Measurements from ENCODE around the gene PPT2.

PPT2 gene

DNA sequence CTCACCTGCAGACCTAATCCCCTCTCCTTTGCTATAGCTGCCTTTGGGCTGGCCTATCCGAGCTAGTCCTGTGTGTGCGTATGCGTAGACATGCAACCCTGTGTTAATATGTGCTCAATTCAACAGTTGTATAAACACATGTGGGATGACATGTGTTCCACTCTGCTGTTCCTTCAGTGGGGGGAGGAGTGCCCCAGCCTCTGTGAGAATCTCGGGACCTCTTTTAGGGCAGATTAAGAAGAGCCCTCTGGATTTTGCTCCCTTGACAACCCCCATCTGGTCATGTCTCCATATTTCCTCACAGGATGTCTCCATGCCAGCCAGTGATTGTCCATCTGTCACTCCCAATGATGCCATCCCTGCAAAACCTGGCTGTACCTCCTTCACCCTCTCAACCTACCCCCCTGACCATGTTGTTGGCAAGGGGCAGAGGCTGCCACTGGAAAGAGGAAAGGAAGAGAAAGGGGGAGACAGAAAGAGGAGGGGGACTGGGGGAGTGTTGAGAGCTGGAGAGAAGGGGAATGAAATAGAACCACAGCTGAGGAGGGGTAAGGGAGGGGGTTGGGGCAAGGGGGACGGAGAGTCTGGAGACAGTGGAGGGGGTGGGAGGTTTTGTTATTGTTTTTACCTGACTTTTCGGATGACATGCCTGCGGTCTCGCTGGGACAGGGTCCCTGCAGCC lies 2.6 kb upstream of the PPT2 start:
- no peak overlapping the region for H3K27ac ChIP-seq (ENCODE audit: low read depth, low read length)
- no peak overlapping the region for H3K9ac ChIP-seq (ENCODE audit: low read length in 5 of 5)
- peaks cover 3 to 19% (median 8%) of the 10 kb centered on the region in 5 donors for H3K27me3 ChIP-seq (ENCODE audit: control insufficient read depth in 5 of 5, insufficient read depth in 4 of 5, low read length in 5 of 5)
- peaks cover 0 to 5% (median 3%) of the 10 kb centered on the region in 5 donors for H3K36me3 ChIP-seq (ENCODE audit: control insufficient read depth in 5 of 5, insufficient read depth in 5 of 5, low read length in 5 of 5)
- H3K4me3 ChIP-seq (ENCODE audit: low read depth in 1 of 5, low read length in 5 of 5) = peak overlapping the region in 2 of 5 donors; percentile 25 to 47
- H3K4me1 ChIP-seq (ENCODE audit: control insufficient read depth in 5 of 5, insufficient read depth in 5 of 5, low read length in 5 of 5) = peaks cover 0 to 55% (median 52%) of the 10 kb centered on the region in 5 donors
- no peaks in the 10 kb centered on the region for H3K9me3 ChIP-seq (ENCODE audit: control insufficient read depth in 5 of 5, low read length in 5 of 5)

DNA sequence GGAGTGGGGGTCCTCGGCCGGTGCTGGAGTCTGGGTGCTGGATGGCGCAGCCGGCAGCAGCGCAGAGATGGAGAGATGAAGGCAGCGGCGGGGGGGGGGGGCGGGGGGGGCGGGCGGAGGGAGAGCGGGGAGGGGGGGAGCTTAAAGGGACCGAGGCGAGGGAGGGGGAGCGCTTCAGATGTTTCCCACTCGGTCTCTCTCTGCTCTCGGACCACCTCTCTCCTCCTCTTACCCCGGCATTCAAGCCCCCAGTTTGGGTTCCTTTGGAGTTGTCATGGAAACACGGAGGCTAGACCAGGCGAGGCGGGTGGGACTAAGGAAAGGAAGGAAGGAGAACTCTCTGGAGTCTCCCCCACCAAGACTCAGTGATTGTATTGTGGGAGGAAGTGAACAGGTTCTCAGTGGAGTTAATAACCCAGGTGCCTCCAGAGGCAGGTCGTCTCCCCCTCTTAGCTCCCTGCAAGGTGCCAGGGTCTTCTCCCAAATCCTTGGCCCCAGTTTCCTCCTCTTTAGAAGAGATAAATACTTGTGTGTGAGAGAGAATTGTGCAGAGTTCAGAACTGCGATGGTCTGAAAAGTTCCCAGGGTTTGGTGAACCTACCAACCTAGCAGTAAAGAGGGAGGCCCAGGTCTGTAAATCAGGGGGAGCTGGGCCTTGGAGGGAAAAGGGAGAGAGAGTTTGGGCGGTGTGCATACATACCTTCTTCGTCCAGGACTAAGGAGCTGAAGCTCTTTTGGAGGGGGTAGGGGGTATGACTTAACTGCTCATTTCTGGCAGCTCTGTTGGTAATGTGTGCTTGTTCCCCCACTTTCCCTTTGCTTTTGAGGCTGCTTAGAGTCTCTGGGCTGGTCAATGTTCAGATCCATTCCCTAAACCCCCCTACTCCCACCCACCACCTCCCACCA lies 1.8 kb upstream of the PPT2 start, which contains the start of gene PRRT1:
TSS of gene PRRT1 (minus strand) at position 77 of the 906 bp plus-strand sequence. CDS start 112 bp downstream, outside the sequence.
- H3K27ac ChIP-seq (ENCODE audit: low read depth, low read length) = peak within 1 kb of the TSS; percentile 90
- H3K36me3 ChIP-seq (ENCODE audit: control insufficient read depth in 5 of 5, insufficient read depth in 5 of 5, low read length in 5 of 5) = peaks cover 0 to 10% (median 8%) of the 10 kb centered on the region in 5 donors
- H3K4me1 ChIP-seq (ENCODE audit: control insufficient read depth in 5 of 5, insufficient read depth in 5 of 5, low read length in 5 of 5) = peaks cover 0 to 55% (median 52%) of the 10 kb centered on the region in 5 donors
- H3K9me3 ChIP-seq (ENCODE audit: control insufficient read depth in 5 of 5, low read length in 5 of 5) = no peaks in the 10 kb centered on the region
- peak within 1 kb of the TSS in 4 of 5 donors; percentile 18 to 95 (median 92) for H3K4me3 ChIP-seq (ENCODE audit: low read depth in 1 of 5, low read length in 5 of 5)
- H3K27me3 ChIP-seq (ENCODE audit: control insufficient read depth in 5 of 5, insufficient read depth in 4 of 5, low read length in 5 of 5) = peaks cover 3 to 19% (median 8%) of the 10 kb centered on the region in 5 donors
- peak within 1 kb of the TSS in 3 of 5 donors; percentile 32 to 77 (median 57) for H3K9ac ChIP-seq (ENCODE audit: low read length in 5 of 5)

DNA sequence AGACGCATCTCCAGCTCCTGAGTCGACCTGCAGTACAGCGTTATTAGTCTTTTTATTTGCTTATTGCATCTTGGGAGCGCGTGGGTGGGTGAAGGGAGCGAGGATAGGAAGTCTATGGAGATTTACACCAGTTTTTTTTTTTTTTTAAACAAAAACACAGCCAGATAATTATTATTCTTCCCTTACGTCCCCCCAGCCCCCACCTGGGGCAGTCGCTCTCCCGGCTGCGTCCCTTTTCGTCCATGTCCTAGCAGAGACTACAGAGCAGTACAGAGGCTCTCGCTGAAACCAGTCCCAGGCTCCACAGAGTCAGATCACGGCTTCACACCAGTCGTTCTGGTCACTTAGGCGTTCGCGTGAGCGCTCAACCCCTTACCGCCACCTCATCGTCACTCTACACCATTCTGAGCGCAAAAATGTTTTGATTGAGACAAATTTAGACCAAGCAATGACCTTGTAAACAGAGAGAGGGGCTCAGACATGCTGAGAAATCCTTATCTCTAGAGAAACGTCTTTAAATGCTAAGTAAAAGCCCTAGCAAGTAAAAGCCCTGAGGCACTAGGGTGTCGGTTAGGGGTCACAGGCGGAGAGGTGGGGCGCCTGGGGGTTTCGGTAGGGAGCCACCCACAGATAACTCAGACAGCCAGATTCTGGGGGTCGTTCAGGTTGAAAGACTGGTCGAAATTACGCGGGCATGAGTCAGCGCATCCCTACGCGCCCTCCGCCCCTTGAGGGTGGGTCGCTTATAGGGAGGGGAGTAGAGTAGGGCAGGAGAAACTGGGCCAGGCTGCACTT lies 975 bp upstream of the PPT2 start:
- H3K4me1 ChIP-seq (ENCODE audit: control insufficient read depth in 5 of 5, insufficient read depth in 5 of 5, low read length in 5 of 5) = peaks cover 0 to 54% (median 51%) of the 10 kb centered on the region in 5 donors
- peak overlapping the region; percentile 91 to 96 (median 94) for H3K4me3 ChIP-seq (ENCODE audit: low read depth in 1 of 5, low read length in 5 of 5)
- peak overlapping the region; percentile 90 for H3K27ac ChIP-seq (ENCODE audit: low read depth, low read length)
- H3K27me3 ChIP-seq (ENCODE audit: control insufficient read depth in 5 of 5, insufficient read depth in 4 of 5, low read length in 5 of 5) = peaks cover under 1 to 18% (median 8%) of the 10 kb centered on the region in 5 donors
- peak overlapping the region; percentile 57 to 84 (median 72) for H3K9ac ChIP-seq (ENCODE audit: low read length in 5 of 5)
- peaks cover under 1 to 18% (median 15%) of the 10 kb centered on the region in 5 donors for H3K36me3 ChIP-seq (ENCODE audit: control insufficient read depth in 5 of 5, insufficient read depth in 5 of 5, low read length in 5 of 5)
- no peaks in the 10 kb centered on the region for H3K9me3 ChIP-seq (ENCODE audit: control insufficient read depth in 5 of 5, low read length in 5 of 5)

DNA sequence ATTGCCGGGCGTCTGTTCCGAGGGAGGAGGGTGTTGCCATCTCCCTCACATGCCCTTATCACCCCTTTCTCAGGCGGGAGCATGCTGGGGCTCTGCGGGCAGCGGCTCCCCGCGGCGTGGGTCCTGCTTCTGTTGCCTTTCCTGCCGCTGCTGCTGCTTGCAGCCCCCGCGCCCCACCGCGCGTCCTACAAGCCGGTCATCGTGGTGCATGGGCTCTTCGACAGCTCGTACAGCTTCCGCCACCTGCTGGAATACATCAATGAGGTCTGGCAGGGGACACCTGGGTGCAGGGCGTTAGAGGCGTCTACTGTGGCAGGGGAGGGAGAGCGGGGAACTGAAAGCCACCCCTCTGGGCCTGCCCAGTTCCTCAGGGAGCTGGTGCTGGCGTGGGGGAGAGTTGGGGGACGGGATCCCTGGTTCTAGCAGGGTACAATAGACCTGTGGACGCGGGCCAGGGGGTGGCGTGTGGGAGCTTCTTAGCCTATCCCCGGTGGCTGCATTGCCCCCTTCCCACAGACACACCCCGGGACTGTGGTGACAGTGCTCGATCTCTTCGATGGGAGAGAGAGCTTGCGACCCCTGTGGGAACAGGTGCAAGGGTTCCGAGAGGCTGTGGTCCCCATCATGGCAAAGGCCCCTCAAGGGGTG lies 697 bp downstream of the PPT2 start:
- Histone ChIP-seq H3K9me3 (ENCODE audit: control insufficient read depth in 5 of 5, low read length in 5 of 5) (no peaks in the 10 kb centered on the region), H3K27me3 (ENCODE audit: control insufficient read depth in 5 of 5, insufficient read depth in 4 of 5, low read length in 5 of 5) (peaks cover 0 to 11% (median 3%) of the 10 kb centered on the region in 5 donors), H3K27ac (ENCODE audit: low read depth, low read length) (peak overlapping the region; percentile 90), H3K36me3 (ENCODE audit: control insufficient read depth in 5 of 5, insufficient read depth in 5 of 5, low read length in 5 of 5) (peaks cover 4 to 29% (median 26%) of the 10 kb centered on the region in 5 donors), H3K9ac (ENCODE audit: low read length in 5 of 5) (peak overlapping the region; percentile 57 to 85 (median 77)), H3K4me1 (ENCODE audit: control insufficient read depth in 5 of 5, insufficient read depth in 5 of 5, low read length in 5 of 5) (peaks cover 0 to 41% (median 39%) of the 10 kb centered on the region in 5 donors), H3K4me3 (ENCODE audit: low read depth in 1 of 5, low read length in 5 of 5) (peak overlapping the region; percentile 91 to 96 (median 94))

DNA sequence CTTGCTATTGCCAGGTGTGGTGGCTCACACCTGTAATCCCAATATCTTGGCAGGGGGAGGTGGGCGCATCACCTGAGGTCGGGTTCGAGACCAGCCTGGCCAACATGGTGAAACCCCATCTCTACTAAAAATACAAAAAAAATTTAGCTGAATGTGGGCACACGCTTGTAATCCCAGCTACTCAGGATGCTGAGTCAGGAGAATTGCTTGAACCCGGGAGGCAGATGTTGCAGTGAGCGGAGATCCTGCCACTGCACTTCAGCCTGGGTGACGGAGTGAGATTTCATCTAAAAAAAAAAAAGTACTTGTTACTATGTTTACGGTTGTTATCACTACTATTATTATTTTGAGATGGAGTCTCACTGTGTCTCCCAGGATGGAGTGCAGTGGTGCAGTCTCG lies 3.0 kb downstream of the PPT2 start:
- H3K4me1 ChIP-seq (ENCODE audit: control insufficient read depth in 5 of 5, insufficient read depth in 5 of 5, low read length in 5 of 5) = peaks cover 0 to 40% (median 37%) of the 10 kb centered on the region in 5 donors
- no peak overlapping the region for H3K4me3 ChIP-seq (ENCODE audit: low read depth in 1 of 5, low read length in 5 of 5)
- H3K27me3 ChIP-seq (ENCODE audit: control insufficient read depth in 5 of 5, insufficient read depth in 4 of 5, low read length in 5 of 5) = no peaks in the 10 kb centered on the region
- no peak overlapping the region for H3K27ac ChIP-seq (ENCODE audit: low read depth, low read length)
- no peaks in the 10 kb centered on the region for H3K9me3 ChIP-seq (ENCODE audit: control insufficient read depth in 5 of 5, low read length in 5 of 5)
- H3K9ac ChIP-seq (ENCODE audit: low read length in 5 of 5) = no peak overlapping the region
- peaks cover 4 to 29% (median 26%) of the 10 kb centered on the region in 5 donors for H3K36me3 ChIP-seq (ENCODE audit: control insufficient read depth in 5 of 5, insufficient read depth in 5 of 5, low read length in 5 of 5)

DNA sequence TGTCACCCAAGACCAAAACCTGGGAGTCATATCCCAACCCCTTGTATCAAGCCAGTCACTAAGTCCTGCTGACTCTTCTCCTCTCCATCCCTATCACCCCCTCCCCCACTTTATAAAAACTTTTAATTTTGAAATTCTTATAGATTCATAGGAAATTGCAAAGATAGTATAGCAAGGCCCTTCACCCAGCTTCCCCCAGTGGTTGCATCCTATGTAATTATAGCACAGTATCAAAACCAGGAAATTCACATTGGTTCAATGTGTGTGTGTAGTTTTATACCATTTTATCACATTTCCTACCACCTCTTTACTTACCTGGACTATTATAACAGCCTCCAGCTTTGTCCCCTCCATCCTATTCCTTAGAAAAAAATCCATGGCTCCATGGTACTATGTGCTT lies 4.1 kb downstream of the PPT2 start:
- Histone ChIP-seq H3K36me3 (ENCODE audit: control insufficient read depth in 5 of 5, insufficient read depth in 5 of 5, low read length in 5 of 5) (peaks cover 4 to 38% (median 32%) of the 10 kb centered on the region in 5 donors), H3K9ac (ENCODE audit: low read length in 5 of 5) (no peak overlapping the region), H3K27me3 (ENCODE audit: control insufficient read depth in 5 of 5, insufficient read depth in 4 of 5, low read length in 5 of 5) (no peaks in the 10 kb centered on the region), H3K4me1 (ENCODE audit: control insufficient read depth in 5 of 5, insufficient read depth in 5 of 5, low read length in 5 of 5) (peaks cover 0 to 34% (median 28%) of the 10 kb centered on the region in 5 donors), H3K9me3 (ENCODE audit: control insufficient read depth in 5 of 5, low read length in 5 of 5) (no peaks in the 10 kb centered on the region), H3K4me3 (ENCODE audit: low read depth in 1 of 5, low read length in 5 of 5) (no peak overlapping the region), H3K27ac (ENCODE audit: low read depth, low read length) (no peak overlapping the region)

DNA sequence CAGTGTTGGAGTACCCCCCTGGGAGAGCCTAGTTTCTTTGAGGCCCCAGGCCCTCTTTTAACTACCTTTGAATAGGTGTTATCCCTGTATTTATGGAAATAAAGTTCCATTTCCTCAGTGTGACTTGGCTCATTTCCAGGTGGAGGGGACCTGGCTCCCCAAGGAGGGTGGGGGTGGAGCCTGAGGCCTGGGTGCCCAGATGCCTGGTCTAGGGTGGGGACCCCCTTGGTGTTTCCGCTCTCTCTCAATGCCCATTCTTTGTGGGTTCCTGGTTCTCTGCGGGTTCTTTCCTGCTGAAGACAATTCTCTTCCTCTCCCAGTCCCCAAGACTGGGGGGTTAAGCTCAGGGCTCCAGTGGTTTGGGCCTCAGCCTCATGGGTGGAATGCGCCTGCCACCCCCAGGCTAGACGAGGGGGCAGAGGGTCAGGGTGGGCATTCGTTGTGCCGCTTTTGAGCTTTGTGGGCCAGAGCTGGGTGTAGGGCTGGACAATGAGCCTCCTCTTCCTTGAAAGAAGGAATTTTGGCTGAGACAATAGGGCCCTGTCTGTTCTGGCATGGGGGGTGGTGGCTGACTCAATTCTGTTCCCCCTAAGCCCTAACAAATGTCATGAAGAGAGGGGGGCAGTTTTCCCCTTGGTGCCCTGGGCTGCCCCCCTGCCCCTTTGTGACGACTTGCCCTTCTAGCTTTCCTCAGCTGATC lies 9.8 kb downstream of the PPT2 start:
- Histone ChIP-seq H3K36me3 (ENCODE audit: control insufficient read depth in 5 of 5, insufficient read depth in 5 of 5, low read length in 5 of 5) (peaks cover 0 to 53% (median 39%) of the 10 kb centered on the region in 5 donors), H3K4me3 (ENCODE audit: low read depth in 1 of 5, low read length in 5 of 5) (no peak overlapping the region), H3K27ac (ENCODE audit: low read depth, low read length) (peak overlapping the region; percentile 67), H3K4me1 (ENCODE audit: control insufficient read depth in 5 of 5, insufficient read depth in 5 of 5, low read length in 5 of 5) (peaks cover 0 to 19% (median 5%) of the 10 kb centered on the region in 5 donors), H3K9me3 (ENCODE audit: control insufficient read depth in 5 of 5, low read length in 5 of 5) (no peaks in the 10 kb centered on the region), H3K9ac (ENCODE audit: low read length in 5 of 5) (peak overlapping the region in 1 of 5 donors; percentile 56), H3K27me3 (ENCODE audit: control insufficient read depth in 5 of 5, insufficient read depth in 4 of 5, low read length in 5 of 5) (no peaks in the 10 kb centered on the region)

DNA sequence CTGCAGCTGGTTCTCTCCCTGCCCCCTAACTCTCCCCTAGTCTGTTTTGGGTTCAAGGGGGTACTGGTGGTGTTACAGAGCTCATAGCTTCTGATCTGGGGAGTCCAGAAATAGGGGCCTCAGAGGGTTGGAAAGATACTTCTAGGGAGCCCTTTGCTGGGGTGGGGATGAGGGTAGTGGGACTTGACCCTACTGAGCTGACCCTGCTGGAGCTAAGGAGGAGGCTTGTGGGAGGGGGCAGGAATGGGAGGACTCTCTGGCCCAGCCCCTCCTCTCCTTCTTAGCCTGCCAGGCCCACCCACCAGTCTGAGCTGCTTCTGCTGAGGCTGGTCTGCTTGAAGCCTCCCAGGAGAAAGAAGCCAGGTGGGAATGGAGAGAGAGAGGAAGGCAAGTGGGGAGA lies 10.4 kb downstream of the PPT2 start, which contains the start of gene EGFL8:
TSS of gene EGFL8 (plus strand) at position 301 of the 400 bp plus-strand sequence. CDS start 1,571 bp downstream, outside the sequence.
- peak within 1 kb of the TSS in 1 of 5 donors; percentile 56 for H3K9ac ChIP-seq (ENCODE audit: low read length in 5 of 5)
- H3K4me1 ChIP-seq (ENCODE audit: control insufficient read depth in 5 of 5, insufficient read depth in 5 of 5, low read length in 5 of 5) = peaks cover 0 to 19% (median 5%) of the 10 kb centered on the region in 5 donors
- peak within 1 kb of the TSS; percentile 67 for H3K27ac ChIP-seq (ENCODE audit: low read depth, low read length)

More for the DNA sequence above, 10.4 kb downstream of the PPT2 start, which contains the start of gene EGFL8:
- no peak within 1 kb of the TSS for H3K4me3 ChIP-seq (ENCODE audit: low read depth in 1 of 5, low read length in 5 of 5)
- peaks cover 0 to 56% (median 42%) of the 10 kb centered on the region in 5 donors for H3K36me3 ChIP-seq (ENCODE audit: control insufficient read depth in 5 of 5, insufficient read depth in 5 of 5, low read length in 5 of 5)
- no peaks in the 10 kb centered on the region for H3K27me3 ChIP-seq (ENCODE audit: control insufficient read depth in 5 of 5, insufficient read depth in 4 of 5, low read length in 5 of 5)
- no peaks in the 10 kb centered on the region for H3K9me3 ChIP-seq (ENCODE audit: control insufficient read depth in 5 of 5, low read length in 5 of 5)

Data from subcutaneous abdominal adipose tissue (tissue), 5 donors.